C1 segment of cervical spinal cord (tissue), 14 donors: ENCODE measurements around the gene AP1S3.
"Not testable (repeated sequence)": the region's sequence is repeated elsewhere in the genome, so short reads cannot be mapped to it uniquely, and the experiment has no call there.

ENCODE experiments used
- DNase-seq, 14 donors: peaks; one replicate each; lab custom pipeline; 2025; lab: John Stamatoyannopoulos, UW

AP1S3 gene

DNA sequence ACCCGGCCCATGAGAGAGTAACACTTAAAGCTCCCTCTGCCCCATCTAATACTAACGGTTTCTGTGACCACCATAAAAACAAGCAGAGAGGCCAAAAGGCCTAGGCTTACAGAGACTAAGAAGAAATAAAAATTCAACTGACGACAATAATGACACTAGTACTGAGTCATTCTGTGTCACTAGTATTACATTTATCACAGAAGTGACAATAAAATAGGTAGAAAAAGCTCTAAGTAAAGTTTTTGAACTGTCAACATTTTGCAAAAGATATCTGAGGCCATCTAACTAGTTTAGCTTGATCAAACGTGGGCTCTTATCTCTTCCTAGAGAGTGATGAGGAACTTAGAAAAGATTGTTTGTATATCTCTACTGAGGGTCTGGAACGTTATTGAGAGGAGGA lies 35.6 kb downstream of the AP1S3 start:
- no peak for DNase-seq

DNA sequence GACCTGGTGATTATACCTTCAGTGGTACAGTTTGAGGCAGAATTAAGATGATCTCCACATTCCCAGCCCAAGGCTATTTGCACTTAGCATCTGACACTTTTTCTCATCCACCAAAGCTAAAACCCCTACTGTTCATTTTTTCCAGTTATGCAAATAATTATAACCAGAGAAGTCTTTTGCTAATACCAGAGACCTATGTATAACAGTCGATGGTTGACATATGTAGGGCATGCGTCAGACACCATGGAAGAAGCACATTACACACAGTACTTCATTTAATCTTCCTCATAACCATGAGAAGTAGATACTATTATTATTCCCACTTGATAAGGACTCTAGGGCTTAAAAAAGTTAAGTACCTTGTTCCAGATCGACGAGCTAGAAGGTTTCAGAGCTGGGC lies 36.5 kb downstream of the AP1S3 start:
- DNase-seq = no peak

DNA sequence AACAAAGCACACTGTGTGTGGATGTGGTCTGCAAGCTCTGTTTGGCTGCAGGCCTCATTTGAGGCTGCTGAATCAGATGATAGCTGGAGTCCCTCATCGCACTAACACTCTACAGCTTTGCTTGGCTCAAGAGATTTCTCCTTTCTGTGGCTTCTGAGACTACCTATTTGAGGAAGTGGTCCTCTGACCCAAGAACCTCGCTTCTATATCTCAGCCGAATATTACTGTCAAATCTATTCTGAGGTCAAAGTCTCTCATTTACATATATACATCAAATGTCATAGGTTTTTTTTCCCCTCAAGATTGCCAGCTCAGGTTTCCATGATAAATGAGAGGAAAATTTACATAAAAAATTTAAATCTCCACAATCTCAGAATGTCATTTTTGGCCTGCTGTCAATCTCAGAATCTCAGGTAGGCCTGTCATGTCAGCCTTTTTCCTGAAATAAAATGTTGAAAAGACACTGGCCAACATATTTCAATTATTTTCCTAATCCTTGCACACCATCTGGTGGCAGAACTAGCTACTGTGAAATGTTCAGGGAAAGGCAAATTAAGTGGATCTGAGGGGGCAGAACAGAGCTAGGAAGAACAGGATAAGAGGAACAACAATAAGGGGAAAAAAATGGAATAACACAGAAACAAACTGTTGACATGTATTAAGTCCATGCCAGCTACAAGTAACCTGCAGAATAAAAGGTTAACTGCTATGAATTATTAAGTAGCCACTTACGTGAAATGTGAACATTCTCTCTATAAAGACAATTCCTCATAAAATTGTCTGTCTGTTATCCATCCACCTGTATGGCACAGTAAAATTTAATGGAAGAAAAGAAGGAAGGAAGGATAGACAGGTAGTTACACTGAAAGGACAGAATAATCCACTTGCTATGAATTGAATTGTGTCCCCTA lies 39.3 kb downstream of the AP1S3 start:
- DNase-seq = peak in 2 of 14 donors; percentile 9 to 17

DNA sequence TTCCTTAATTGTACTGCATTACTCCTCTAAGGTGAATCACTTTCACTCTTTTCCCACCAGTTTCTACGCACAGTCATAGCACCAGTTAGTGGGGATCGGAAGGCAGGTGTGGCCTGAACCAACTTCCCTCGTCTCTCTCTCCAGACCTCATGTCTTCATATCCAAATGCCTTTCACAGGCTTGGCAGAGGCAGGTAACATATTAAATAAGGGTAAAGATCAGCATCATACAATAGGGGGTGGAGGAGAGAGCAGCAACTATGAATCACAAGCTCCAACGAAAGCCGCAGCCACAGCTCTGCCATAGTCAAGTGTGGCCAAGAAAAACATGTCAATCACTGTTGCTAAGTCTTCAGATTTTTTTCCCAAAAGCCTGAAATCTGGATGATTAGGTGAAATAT lies 40.3 kb downstream of the AP1S3 start:
- DNase-seq = no peak

DNA sequence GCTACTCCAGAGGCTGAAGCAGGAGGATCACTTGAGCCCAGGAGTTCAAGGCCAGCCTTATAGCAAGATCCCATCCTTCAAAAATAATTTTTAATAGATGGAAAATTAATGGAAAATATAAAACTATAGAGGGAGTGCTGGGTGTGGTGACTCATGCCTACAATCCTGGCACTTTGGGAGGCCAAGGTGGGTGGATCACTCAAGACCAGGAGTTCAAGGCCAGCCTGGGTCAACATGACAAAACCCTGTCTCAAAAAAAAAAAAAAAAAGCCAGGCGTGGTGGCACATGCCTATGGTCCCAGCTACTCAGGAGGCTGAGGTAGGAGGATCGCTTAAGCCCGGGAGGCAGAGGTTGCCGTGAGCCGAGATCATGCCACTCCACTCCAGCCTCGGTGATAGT lies 48.0 kb downstream of the AP1S3 start:
- no peak for DNase-seq

DNA sequence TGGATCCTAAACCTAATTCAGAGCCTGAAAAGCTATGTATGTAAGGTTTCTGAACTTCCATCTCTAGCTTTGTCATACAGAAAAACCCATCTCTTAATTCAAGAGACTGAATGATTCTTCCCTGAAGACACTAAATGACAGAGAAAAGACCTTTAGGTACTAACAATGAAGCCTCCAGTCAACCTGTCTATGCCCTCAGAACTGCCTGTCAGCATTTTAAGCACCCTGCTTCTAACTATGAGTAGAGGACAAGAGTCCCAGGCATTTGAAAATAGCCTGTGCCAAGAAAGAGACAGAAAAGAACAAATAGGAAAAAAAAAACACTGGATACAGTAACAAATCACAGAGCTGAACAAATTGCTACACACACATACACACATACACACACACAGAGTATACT lies 48.6 kb downstream of the AP1S3 start:
- DNase-seq = no peak

DNA sequence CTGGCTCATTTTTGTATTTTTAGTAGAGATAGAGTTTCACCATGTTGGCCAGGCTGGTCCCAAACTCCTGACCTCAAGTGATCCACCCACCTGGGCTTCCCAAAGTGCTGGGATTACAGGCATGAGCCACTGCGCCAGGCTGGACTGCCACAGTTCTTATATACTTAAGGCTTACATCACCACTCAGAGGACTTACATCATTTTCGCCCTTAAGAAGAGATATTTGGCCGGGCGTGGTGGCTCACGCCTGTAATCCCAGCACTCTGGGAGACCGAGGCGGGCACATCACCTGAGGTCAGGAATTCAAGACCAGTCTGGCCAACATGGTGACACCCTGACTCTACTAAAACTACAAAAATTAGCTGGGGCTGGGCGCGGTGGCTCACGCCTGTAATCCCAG lies 49.3 kb downstream of the AP1S3 start:
- DNase-seq = not testable (repeated sequence)

DNA sequence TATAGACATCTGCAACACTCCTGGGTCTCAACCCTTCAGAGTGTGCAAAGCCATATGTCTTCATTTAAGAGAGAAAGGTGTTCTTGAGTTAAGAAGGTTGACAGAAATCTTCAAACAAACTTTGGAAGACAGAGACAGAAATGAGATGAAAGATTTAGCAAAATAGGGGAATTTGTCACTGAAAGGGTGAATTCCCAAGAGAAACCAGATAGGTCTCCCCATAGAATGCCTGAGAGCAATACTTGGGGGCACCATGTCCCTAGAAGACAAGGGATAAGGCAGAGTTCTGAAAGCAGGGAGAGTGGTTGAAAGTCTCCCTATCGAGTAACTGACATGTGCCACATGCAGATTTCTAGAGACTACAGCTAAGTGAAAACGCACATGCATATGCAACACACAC lies 50.0 kb downstream of the AP1S3 start:
- DNase-seq = no peak

DNA sequence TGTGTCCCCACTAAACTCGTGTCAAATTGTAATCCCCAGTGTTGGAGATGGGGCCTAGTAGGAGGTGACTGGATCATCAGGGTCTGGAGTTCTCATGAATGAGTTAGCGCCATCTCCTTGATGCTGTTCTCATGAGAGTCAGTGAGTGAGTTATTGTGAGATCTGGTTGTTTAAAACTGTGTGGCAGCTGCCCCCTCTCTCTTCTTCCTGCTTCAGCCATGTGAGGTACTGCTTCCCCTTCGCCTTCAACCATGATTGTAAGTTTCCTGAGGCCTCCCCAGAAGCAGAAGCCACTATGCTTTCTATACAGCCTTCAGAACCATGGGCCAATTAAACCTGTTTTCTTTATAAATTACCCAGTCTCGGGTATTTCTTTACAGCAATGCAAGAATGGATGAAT lies 50.4 kb downstream of the AP1S3 start:
- DNase-seq = no peak

DNA sequence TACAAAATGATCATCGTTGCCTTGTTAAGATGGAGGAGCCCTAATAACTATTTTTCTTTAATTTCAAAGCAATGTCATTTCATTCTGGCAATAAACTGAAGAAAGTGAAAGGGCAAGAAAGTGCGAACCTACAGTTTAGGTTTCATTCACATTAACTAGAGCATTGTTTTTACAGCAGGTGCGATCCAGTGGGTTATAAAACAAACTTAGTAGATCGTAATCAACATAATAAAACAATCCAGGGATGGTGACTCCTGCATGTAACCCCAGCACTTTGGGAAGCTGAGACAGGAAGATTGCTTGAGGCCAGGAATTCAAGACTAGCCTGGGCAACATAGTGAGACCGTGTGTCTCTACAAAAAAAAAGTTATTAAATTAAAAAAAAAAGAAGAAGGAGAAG lies 51.1 kb downstream of the AP1S3 start:
- DNase-seq = no peak

DNA sequence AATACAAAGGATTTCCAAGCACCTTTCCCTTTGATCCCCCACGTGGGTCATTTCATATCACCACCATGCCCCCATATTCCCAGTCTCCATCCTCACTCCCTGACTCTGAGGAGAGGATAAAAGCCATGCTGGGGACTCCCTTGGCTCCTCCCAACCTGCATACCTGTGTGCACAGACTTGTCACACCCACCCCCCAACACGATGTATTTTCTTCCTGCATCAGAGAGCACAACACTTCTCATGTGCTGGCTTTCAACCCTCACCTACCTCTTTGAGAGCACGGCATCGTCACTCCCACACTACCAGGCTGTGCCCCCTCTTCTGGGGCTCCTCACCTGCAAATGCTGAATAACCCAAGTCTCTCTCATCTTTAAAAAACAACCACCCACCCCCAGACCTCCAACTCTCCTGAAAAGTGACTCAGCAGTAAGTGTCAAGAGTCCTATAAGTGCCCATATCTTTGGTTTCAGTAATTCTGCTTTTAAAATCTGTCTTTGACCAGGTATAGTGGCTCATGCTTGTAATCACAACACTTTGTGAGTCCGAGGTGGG lies 53.1 kb downstream of the AP1S3 start:
- DNase-seq = no peak

DNA sequence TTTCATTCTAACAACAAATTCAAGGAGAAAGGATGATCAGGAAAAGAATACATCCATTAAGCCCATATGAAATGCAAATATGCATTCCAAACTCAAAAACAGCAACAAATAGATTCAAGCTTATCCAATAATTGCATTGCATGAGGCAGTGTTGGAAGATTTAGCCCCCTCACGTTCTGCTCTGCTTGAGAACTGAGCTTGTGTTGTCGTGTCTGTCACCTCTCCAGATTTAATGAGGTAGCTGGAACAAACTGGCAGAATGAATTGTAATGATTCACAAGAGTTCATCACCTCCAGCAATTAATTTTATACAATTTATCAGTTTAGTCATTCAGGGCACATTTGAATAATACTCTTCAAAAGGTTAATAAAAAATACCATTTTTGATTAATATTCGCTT lies 54.8 kb downstream of the AP1S3 start:
- DNase-seq = no peak

DNA sequence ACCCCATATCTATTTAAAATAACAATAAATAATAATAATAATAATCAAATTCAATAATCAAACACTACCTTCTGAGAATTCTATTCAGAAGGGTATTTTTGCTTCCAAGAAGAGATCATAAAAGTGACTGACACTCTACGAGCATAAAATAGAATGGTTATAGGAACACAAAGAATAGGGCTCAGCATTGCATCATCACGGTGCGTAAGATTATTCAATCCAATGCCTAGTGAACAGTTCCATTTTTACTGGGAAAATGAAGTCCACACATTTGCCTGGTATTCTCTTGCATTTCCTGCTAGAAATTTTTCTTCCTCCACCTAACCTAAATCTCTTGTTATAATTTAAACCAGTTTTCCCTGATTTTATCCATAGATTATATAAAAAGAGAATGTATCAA lies 55.8 kb downstream of the AP1S3 start:
- DNase-seq = no peak

DNA sequence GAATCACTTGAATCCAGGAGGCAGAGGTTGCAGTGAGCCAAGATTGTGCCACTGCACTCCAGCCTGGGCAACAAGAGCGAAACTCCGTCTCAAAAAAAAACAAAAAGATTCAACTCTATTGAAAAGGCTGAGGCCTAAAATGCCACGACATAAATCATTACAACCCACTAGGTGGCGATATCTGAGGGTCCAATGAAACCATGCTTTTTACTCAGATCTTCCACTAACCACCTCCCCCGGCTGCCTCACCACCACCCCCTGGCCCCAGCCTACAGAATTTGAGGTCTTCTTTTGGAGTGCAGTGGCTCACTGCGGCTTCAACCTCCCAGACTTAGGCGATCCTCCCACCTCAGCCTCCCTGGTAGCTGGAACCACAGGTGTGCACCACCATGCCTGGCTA lies 57.5 kb downstream of the AP1S3 start:
- no peak for DNase-seq

DNA sequence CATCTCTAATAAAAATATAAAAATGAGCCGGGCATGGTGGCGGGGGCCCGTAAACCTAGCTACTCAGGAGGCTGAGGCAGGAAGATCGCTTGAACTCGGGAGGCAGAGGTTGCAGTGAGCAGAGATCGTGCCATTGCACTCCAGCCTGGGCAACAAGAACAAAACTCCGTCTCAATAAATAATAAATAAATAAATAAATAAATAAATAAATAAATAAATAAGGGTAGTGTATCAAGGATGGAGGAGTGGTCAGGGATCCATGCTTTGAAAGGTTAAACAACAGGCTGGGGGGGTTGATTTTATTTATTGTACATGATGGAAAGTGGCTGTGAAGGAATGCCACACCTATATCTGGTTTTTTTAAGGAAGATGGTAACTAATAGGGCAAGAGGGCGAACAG lies 63.2 kb downstream of the AP1S3 start:
- no peak for DNase-seq

DNA sequence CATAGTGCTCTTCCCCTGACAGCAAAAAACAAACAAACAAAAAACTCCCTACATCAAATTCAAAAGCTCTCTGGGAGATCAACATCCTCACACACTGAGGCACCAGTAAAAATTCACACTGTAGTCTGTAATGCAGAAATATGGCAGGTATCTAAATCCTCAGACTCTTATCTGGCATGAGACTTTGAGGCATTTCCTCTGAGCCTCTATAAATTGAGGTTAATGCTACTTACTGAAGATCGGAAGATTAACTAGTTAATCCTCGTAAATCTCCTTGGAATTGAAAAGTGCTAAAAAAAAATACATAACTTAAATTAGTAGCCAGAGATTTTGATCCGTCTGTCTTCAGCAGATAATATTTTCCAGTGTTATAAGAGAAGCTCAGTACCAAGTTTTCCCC lies 65.0 kb downstream of the AP1S3 start:
- no peak for DNase-seq

DNA sequence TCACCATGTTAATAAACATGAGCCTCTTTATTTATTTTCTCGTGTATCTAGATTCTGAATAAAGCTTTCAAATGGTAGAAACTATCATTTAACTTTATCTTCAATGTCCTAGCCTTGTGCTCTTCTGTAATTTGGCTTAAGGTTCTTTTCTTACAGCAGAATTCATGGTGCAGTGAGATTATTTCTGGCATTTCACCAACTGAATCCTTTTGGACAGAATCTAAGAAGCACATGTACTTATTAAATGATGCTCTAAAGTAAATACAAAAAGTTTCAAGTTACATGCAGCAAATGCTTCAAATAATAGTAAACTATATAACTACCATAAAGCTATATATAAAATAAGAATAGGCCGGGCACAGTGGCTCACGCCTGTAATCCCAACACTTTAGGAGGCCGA lies 65.9 kb downstream of the AP1S3 start:
- no peak for DNase-seq

DNA sequence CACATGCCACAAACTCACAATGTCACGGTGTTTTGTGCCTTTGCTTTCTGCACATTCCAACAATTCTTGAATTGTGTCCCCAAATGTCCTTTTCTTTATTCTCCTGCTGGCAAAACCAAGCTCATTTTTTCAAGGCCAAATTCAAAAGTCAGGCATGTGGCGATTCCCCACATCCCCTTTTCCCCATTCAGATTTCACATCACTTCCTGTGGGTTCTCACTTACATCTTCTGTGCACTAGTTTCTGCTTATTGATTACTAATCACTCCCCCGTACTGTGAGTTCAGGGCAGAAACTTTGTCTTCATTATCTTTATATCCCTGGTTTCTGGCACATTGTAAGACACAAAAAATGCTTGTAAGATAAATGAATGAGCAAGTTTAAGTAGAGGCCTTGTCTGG lies 69.2 kb downstream of the AP1S3 start:
- DNase-seq = no peak

DNA sequence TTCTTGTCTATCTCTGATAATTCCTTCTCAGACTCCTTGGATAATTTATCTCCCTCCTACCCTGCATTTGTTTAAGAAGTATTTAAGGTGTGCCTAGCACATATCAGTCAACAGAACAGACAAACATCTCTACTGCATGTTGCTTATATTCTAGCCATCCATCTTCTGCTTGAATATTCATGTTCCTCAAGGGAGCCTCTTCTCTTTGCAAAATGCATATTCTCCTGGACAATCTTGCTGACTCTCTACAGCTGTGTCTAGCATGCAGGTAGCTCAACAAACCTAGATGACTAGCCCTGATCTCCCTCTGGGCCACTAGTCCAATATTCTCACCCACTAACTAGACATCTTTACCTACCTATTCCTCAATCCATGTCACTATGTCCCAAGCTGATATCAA lies 70.0 kb downstream of the AP1S3 start:
- DNase-seq = no peak

DNA sequence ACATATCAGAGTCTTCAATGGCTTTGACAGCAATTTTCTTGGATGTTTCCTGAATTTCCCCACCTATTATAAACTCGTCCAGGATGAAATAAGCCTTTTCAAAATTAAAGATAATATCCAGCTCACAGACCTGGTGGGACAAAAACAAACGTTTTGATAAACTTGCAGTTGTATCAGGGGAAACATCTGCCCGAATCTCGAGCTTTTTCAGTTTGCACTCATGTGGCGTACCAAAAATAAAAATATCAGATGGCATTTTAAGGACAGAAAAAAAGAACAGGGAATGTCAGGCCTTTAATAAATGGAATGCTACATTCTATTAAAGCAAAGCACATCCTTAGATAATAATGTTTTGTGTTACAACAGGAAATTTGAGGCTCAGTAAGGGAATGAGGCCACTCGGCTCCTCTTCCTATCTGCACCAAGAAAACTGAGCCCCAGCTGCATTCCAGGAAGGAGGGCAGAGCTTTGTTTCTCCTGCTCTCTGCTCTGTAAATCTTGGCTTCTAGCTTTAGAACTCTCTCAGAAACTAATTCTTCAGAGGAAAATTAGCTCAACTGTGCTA lies 72.1 kb downstream of the AP1S3 start:
- DNase-seq = peak in 1 of 14 donors; percentile 8

DNA sequence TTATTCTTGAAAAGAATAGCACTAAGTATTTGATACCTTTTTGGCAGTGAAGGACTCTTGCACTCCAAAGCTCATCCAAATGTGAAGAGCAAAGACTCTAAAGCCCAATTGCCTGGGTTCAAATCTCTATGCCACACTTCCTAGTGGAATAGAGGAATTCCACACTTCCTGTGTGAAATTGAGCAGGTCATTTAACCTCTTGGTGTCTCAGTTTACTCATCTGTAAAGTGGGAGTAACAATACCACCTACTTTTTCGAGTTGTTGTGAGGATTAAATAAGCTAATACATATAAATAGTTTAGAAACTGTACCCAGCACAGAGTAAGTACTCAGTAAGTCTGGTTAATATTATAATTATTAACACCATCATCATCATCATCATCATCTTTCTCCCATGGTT lies 72.6 kb downstream of the AP1S3 start:
- DNase-seq = no peak

DNA sequence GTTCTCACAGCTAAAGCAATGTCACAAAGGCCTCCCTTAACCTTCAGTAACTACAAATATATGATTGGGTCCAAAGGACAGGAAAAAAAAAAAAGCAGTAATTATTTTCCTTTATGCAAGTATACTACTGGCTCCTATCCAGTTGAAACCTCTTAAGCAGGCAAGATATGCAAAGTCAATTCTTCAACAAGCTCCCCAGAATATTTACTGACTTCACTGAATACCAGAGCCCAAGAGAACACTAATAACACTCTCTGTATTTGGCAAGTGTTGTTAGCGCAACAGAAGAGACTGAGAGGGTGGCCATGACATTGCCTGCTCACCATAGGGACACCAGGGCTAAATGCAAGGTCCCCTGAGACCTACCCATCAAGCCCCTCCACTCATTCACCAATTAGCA lies 74.5 kb downstream of the AP1S3 start:
- DNase-seq = no peak

DNA sequence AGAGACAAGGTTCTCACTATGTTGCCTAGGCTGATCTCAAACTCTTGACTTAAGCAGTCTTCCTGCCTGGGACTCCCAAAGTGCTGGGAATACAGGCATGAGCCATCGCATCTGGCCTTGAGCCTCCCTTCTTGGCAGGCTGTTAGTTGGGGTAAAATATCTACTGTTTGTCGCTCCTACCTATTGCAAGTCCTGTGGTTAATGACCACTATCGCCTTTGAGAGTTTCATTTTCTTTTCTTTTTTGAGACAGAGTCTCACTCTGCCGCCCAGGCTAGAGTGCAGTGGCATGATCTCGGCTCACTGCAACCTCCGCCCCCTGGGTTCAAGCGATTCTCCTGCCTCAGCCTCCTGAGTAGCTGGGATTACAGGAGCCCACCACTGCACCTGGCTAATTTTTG lies 75.6 kb downstream of the AP1S3 start:
- DNase-seq = not testable (repeated sequence)
